IPS-11a (cell line): ENCODE measurements around the gene CCDC43.
"Not testable (repeated sequence)": the region's sequence is repeated elsewhere in the genome, so short reads cannot be mapped to it uniquely, and the experiment has no call there.

Experiments
- H3K4me3 ChIP-seq: one replicate; pipeline ENCODE4 v1.5.1; 2013; ENCODE audit warnings: low read depth, low read length, control low read depth

The CCDC43 gene

GRCh38 chr17:44672479-44673093 lies 17.0 kb downstream of the CCDC43 start:
- H3K4me3 ChIP-seq, result no peak overlapping the region

- no peak overlapping the region for H3K4me3 ChIP-seq
These were observed 23.6 kb downstream of the CCDC43 start for GRCh38 chr17:44666006-44666405.

GRCh38 chr17:44664867-44665266 lies 24.7 kb downstream of the CCDC43 start:
- H3K4me3 ChIP-seq, result no peak overlapping the region

GRCh38 chr17:44663095-44663494 lies 26.5 kb downstream of the CCDC43 start:
- no peak overlapping the region for H3K4me3 ChIP-seq

- no peak overlapping the region for H3K4me3 ChIP-seq
These were observed 27.7 kb downstream of the CCDC43 start for GRCh38 chr17:44661835-44662234.

GRCh38 chr17:44655983-44656710 lies 33.4 kb downstream of the CCDC43 start, which contains the start of gene MEIOC:
Gene MEIOC (plus strand): TSS chr17:44656468. CDS start chr17:44656614, 146 bp downstream.
- H3K4me3 ChIP-seq, result peak within 1 kb of the TSS; percentile 20

- no peak overlapping the region for H3K4me3 ChIP-seq
These were observed 35.6 kb downstream of the CCDC43 start for GRCh38 chr17:44653954-44654353.

- H3K4me3 ChIP-seq, result no peak overlapping the region
These were observed 36.2 kb downstream of the CCDC43 start for GRCh38 chr17:44653384-44653783.

- H3K4me3 ChIP-seq, result no peak overlapping the region
These were observed 36.8 kb downstream of the CCDC43 start for GRCh38 chr17:44652727-44653126.

GRCh38 chr17:44651228-44651627 lies 38.3 kb downstream of the CCDC43 start:
- H3K4me3 ChIP-seq, result no peak overlapping the region

- H3K4me3 ChIP-seq, result no peak overlapping the region
These were observed 40.6 kb downstream of the CCDC43 start for GRCh38 chr17:44648963-44649362.

GRCh38 chr17:44647736-44648135 lies 41.8 kb downstream of the CCDC43 start:
- no peak overlapping the region for H3K4me3 ChIP-seq

- H3K4me3 ChIP-seq, result no peak overlapping the region
These were observed 43.3 kb downstream of the CCDC43 start for GRCh38 chr17:44646280-44646679.

- H3K4me3 ChIP-seq, result no peak overlapping the region
These were observed 44.2 kb downstream of the CCDC43 start for GRCh38 chr17:44645341-44645740.

- H3K4me3 ChIP-seq, result no peak overlapping the region
These were observed 46.7 kb downstream of the CCDC43 start for GRCh38 chr17:44642834-44643233.

- H3K4me3 ChIP-seq, result no peak overlapping the region
These were observed 52.5 kb downstream of the CCDC43 start for GRCh38 chr17:44637066-44637465.

GRCh38 chr17:44636562-44636961 lies 53.0 kb downstream of the CCDC43 start:
- H3K4me3 ChIP-seq, result no peak overlapping the region

GRCh38 chr17:44634401-44634800 lies 55.2 kb downstream of the CCDC43 start:
- H3K4me3 ChIP-seq, result not testable (repeated sequence)

- H3K4me3 ChIP-seq, result no peak overlapping the region
These were observed 55.6 kb downstream of the CCDC43 start for GRCh38 chr17:44633998-44634397.

- no peak overlapping the region for H3K4me3 ChIP-seq
These were observed 58.9 kb downstream of the CCDC43 start for GRCh38 chr17:44630703-44631102.

GRCh38 chr17:44629314-44629713 lies 60.3 kb downstream of the CCDC43 start:
- no peak overlapping the region for H3K4me3 ChIP-seq
